Psoas muscle (tissue), 8 donors: ENCODE measurements around the gene DYNLT4. TPM values are rescaled to one million over a fixed set of nuclear protein-coding genes. Genes with fewer than 3 reads are reported as not detected.

Source experiments
- ATAC-seq, 4 donors: fragments of 200-7000 bp; cut with Tn5 transposase; one replicate each; pipeline ENCODE4 v1.9.1; 2020; ENCODE audit warnings: moderate library complexity in 3 of 4, mild to moderate bottlenecking in 2 of 4
- DNase-seq, 2 donors: peaks; one replicate each; pipeline ENCODE4 v3.0.0-alpha.2; 2020
- H3K27ac ChIP-seq: fragments of 200-600 bp; one replicate; pipeline ENCODE4 v1.8.0; 2022
- H3K27me3 ChIP-seq, 3 donors: fragments of 200-600 bp in 1 of 3; one replicate each; pipeline versions ENCODE4 v1.6.1 to v1.8.0; 2013 to 2022; ENCODE audit warnings: low read length in 2 of 3, mild to moderate bottlenecking in 2 of 3, moderate library complexity in 1 of 3; ENCODE audit not compliant: insufficient read depth in 3 of 3
- H3K36me3 ChIP-seq, 2 donors: fragments of 200-600 bp in 1 of 2; one replicate each; pipeline versions ENCODE4 v1.6.1 to v1.8.0; 2013 to 2022; ENCODE audit warnings: low read depth in 1 of 2, mild to moderate bottlenecking in 1 of 2, moderate library complexity in 1 of 2; ENCODE audit not compliant: insufficient read depth in 1 of 2
- H3K4me1 ChIP-seq: fragments of 200-600 bp; one replicate; pipeline ENCODE4 v1.8.0; 2022
- H3K4me3 ChIP-seq: fragments of 200-600 bp; one replicate; pipeline ENCODE4 v1.8.0; 2022; ENCODE audit warnings: mild to moderate bottlenecking
- H3K9me3 ChIP-seq: fragments of 200-600 bp; one replicate; pipeline ENCODE4 v1.8.0; 2022
- WGBS, 3 donors: extraction: QIAGEN DNeasy Blood & Tissue Kit; methylation state at CpG; one replicate each; pipeline versions ENCODE4 v1.1.6 to v1.1.7; 2013; 5-methylcytosine and 5-hydroxymethylcytosine counted together
- intact Hi-C, 2 donors: fragments of 100-400 bp; cut with DNase I; formaldehyde crosslinking; loops; one replicate each; pipeline versions ENCODE4 v1.11.0 to v1.14.2; 2022
- polyA plus RNA-seq, 3 donors: library from polyadenylated mRNA; stranded (reverse); fragments of 200-250 nt; gene quantifications; one replicate each; pipeline ENCODE4 v1.2.3, GENCODE V29; 2013
- total RNA-seq, 4 donors: library from RNA; stranded (reverse); fragmentation: NEBNext Ultra II Directional in 2 of 4; extraction: Animal tissue kit (Norgen Biotek cat#: 25700) in 2 of 4; gene quantifications; one replicate each; pipeline versions ENCODE4 v1.2.1 to v1.2.4, GENCODE V29; 2021 to 2023
- TF ChIP-seq, protein P1 (sequence below): fragments of 200-600 bp; IDR thresholded peaks from one replicate; pipeline ENCODE4 v1.8.0; 2022; ENCODE audit warnings: antibody characterized with exemption
- donor health status: healthy with polysubstance abuse.
- donor health status: DM: no; HTN: no; CAD: no; lungs with moderate emphysema.
- donor health status: Bipolar disorder and iron deficiency.
- donor health status: healthy.
- donor health status: DM: yes; HTN: yes; CAD: no.
- donor health status: DM: no; HTN: no; CAD: no.
- donor health status: DM: no; HTN: no; CAD: no.
- donor health status: DM: yes; HTN: yes; CAD: no.

The DYNLT4 gene
- total and polyA plus RNA-seq, 7 donors, result 0.06 to 0.59 (median 0.32) TPM; not detected in 2

DNA sequence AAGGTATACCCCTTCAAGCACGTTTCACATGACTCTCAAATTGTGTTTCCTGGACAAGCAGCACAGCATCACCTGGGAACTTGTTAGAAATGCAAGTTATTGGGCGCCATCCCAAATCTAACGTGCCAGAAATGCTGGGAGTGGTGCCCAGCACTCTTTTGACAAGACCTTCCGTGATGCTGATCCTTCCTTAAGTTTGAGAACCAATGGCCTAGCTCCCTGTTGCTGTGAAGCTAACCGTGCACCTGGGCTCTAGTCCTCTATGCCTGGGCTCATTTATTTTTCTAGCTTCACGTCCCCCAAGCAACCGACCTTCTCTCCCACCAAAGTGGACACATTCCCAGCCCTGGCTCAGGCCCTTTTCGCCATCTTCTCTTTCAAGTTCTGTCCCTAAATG lies 23.5 kb downstream of the DYNLT4 start:
- no peak for ATAC-seq
- no peaks in the 10 kb centered on the region for H3K9me3 ChIP-seq
- peaks cover 0 to 31% of the 10 kb centered on the region in 2 donors for H3K36me3 ChIP-seq
- intact Hi-C loops, result no loop called here
- H3K4me3 ChIP-seq, result peak overlapping the region; percentile 68
- H3K27ac ChIP-seq, result no peak overlapping the region
- H3K4me1 ChIP-seq, result peaks cover 19% of the 10 kb centered on the region
- no peaks in the 10 kb centered on the region for H3K27me3 ChIP-seq
- no peak for DNase-seq
- WGBS, 3 donors, result 35 to 45% (median 39%) methylated on average over 8 of the region's 8 CpGs
- TF ChIP-seq, protein P1, sequence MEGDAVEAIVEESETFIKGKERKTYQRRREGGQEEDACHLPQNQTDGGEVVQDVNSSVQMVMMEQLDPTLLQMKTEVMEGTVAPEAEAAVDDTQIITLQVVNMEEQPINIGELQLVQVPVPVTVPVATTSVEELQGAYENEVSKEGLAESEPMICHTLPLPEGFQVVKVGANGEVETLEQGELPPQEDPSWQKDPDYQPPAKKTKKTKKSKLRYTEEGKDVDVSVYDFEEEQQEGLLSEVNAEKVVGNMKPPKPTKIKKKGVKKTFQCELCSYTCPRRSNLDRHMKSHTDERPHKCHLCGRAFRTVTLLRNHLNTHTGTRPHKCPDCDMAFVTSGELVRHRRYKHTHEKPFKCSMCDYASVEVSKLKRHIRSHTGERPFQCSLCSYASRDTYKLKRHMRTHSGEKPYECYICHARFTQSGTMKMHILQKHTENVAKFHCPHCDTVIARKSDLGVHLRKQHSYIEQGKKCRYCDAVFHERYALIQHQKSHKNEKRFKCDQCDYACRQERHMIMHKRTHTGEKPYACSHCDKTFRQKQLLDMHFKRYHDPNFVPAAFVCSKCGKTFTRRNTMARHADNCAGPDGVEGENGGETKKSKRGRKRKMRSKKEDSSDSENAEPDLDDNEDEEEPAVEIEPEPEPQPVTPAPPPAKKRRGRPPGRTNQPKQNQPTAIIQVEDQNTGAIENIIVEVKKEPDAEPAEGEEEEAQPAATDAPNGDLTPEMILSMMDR, result no peak

DNA sequence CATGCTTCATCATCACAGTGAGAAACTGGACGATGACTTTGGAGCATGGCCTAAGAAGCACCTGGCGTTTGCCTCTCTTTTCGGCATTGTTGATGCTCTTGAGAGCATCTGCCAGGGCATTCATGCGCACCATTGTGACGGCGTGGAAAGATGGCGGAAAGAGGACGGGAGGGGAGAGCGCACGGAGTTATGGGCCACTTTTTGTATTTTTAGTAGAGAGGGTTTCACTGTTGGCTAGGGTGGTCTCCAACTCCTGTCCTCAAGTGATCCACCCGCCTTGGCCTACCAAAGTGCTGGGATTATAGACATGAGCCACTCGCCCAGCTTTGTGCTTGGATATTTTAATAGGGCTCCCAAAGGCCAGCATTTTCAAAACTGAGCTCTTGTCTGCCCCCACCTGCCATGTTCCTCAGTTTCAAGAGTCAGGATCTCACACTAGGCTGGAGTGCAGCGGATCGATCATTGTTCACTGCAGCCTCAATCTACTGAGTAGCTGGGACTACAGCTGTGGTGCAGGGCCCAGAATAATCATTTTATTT lies 26.5 kb downstream of the DYNLT4 start:
- DNase-seq, result no peak
- Histone ChIP-seq H3K4me3 (no peak overlapping the region), H3K27ac (no peak overlapping the region), H3K9me3 (no peaks in the 10 kb centered on the region), H3K4me1 (peaks cover 25% of the 10 kb centered on the region), H3K36me3 (peaks cover 9 to 55% of the 10 kb centered on the region in 2 donors), H3K27me3 (no peaks in the 10 kb centered on the region)
- TF ChIP-seq, protein P1, result no peak
- intact Hi-C loops, result no loop called here
- ATAC-seq, result no peak
- 84 to 91% (median 84%) methylated on average over 14 of the region's 14 CpGs for WGBS, 3 donors

DNA sequence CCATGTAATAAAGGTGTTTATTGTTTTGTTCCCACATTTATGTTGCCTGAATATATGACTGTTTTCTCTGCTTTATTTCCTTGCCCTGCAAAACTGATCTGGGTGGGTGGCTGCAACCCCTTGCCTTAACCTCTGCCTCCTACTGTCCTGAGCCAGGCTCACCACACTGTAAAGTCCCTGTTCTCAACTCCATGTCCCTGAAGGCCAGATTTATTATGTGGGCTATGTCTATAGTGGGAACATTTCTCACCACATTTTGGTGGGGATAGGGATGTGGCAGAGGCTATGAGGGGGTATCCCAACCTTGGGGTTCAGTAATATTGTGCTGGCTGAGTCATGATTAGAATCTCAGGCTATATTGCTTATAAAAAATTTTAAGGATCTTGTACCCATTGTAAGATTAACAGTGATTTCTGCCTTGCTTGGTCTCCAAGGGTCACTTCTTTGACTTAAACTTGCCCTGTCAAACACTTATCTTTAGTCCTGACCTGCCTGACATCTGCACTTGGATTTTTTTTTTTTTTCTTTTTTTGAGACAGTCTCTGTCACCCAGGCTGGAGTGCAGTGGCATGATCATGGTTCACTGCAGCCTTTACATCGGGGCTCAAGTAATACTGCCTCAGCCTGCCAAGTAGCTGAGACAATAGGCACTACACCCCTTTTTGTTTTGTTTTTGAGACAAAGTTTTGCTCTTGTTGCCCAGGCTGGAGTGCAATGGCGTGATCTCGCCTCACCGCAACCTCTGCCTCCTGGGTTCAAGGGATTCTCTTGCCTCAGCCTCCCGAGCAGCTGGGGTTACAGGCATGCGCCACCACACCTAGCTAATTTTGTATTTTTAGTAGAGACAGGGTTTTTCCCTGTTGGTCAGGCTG lies 28.2 kb downstream of the DYNLT4 start:
- ATAC-seq (no peak), DNase-seq (no peak)
- TF ChIP-seq, protein P1, result no peak
- Histone ChIP-seq H3K4me3 (no peak overlapping the region), H3K9me3 (no peaks in the 10 kb centered on the region), H3K27ac (no peak overlapping the region), H3K4me1 (peaks cover 16% of the 10 kb centered on the region), H3K36me3 (peaks cover 9 to 55% of the 10 kb centered on the region in 2 donors), H3K27me3 (no peaks in the 10 kb centered on the region)
- intact Hi-C loops, result no loop called here
- WGBS, 3 donors, result 90 to 93% (median 92%) methylated on average over 6 of the region's 6 CpGs

DNA sequence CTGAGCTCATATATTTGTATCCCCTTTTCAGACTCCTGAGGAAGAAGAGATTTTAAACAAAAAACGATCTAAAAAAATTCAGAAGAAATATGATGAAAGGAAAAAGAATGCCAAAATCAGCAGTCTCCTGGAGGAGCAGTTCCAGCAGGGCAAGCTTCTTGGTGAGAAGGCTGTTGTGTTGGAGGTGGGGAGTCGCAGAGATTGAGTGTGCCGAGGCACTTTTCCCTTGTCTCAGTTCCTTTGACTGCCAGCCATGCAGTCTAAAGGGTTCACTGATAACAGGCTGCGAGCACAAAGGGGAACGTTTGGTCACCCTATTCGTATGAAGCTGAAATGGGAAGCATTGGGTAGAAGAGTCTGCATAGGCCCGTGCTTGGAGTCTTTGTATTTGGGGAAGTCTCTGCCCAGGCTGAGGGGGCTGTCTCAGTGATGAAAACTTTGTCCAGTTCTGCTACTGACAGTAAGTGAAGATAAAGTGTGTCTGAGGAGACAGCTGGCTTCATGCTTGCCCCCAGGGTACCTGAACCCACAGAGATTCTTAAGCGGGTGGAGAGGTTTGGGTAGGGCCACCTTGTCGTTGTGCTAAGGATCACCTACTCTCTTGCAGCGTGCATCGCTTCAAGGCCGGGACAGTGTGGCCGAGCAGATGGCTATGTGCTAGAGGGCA lies 29.0 kb downstream of the DYNLT4 start:
- Histone ChIP-seq H3K4me3 (peak overlapping the region; percentile 98), H3K36me3 (peaks cover 9 to 55% of the 10 kb centered on the region in 2 donors), H3K4me1 (peaks cover 11% of the 10 kb centered on the region), H3K27ac (peak overlapping the region; percentile 98), H3K9me3 (no peaks in the 10 kb centered on the region), H3K27me3 (no peaks in the 10 kb centered on the region)
- DNase-seq, result no peak
- TF ChIP-seq, protein P1, result no peak
- ATAC-seq, result no peak
- 76 to 86% (median 78%) methylated on average over 13 of the region's 13 CpGs for WGBS, 3 donors
- intact Hi-C loops, result no loop called here
